ENCODE measurements around the gene TAF6L. TPM values are rescaled to one million over a fixed set of nuclear protein-coding genes. Genes with fewer than 3 reads are reported as not detected.

Gene TAF6L
- total and polyA plus RNA-seq, 2 of the 8 experiments (the other 6 are each of a cell fraction or from before 2014, with no cell fraction given), result 24.8 to 31.9 TPM

DNA sequence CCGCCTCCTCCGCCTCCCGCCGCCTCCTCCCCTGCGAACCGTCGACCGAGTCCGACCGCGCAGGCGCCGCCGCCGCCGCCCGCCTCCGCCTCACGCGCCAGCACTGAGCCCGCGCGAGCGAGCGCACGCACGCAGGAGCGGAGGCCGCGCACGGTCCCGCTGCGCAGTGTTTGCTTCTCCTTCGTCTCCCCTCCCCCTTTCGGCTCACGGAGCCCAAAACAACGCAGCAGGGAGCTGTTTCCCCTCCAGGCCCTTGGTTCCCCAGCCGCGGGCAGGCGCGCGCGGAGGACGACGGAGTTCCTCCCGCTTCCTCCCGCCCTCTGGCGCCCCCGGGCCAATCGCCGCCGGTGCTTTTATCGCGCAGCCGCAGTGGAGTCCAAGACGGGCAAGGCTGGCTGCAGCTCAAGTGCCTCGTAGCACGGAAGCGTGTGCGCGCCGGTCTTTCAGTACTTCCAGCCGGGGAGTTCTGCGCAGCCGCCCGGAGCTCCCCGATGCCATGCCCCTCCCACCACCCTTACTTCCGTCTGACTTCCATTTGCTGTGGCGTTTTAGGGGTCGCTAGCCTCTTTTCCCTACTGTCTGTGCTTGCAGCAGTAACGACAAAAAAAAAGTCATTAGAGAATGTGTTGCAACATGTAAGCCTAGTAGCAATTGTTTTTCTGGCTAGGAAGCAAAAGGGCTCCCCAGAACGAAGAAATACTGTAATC lies 43.9 kb upstream of the TAF6L start, which contains the start of gene HNRNPUL2 (continued):
- TF ChIP-seq GTF2F1 (IDR thresholded peaks at IDR 0.05; ENCODE audit: borderline replicate concordance, low read depth, low read length), result no peak
- no peak for TF ChIP-seq RNF2 (IDR thresholded peaks at IDR 0.05; ENCODE audit: borderline replicate concordance, low read depth, low read length, missing control alignments, poor library complexity, severe bottlenecking)
- no peak for TF ChIP-seq SP2 (IDR thresholded peaks at IDR 0.05; ENCODE audit: low read length)
- TF ChIP-seq YY1 (IDR thresholded peaks at IDR 0.05; ENCODE audit: low read depth, low read length), result peak; percentile 5; the same call in 1 of the 2 replicates
- TF ChIP-seq RXRA (IDR thresholded peaks at IDR 0.05; ENCODE audit: insufficient read depth, low read depth, low read length), result no peak
- TF ChIP-seq BCL11A (IDR thresholded peaks at IDR 0.05; ENCODE audit: low read depth in 2 of 2, low read length in 2 of 2), result no peak
- TF ChIP-seq TEAD4 (IDR thresholded peaks at IDR 0.05; ENCODE audit: low read depth, low read length), result no peak
- no peak; the same call in 1 of the 2 replicates for TF ChIP-seq RBBP5 (IDR thresholded peaks at IDR 0.05; ENCODE audit: borderline replicate concordance, low read depth, low read length)
- TF ChIP-seq ASH2L (IDR thresholded peaks at IDR 0.05; ENCODE audit: low read length), result no peak
- TF ChIP-seq FOSL1 (IDR thresholded peaks at IDR 0.05; ENCODE audit: insufficient read depth, low read depth, low read length), result no peak

Data from H1 (cell line).